SU-DHL-6 (cell line): ENCODE measurements around the gene ADCY2.

Experiments
- H2AFZ ChIP-seq: fragments of 200-600 bp; sonication (generic); 2 replicates; pipeline ENCODE4 v1.6.1; 2014; ENCODE audit warnings: low read depth, mild to moderate bottlenecking, moderate library complexity, mixed read lengths, antibody characterized with exemption, low read length; ENCODE audit not compliant: severe bottlenecking
- H3F3A ChIP-seq: fragments of 200-600 bp; shearing (Covaris generic); 2 replicates; pipeline ENCODE4 v1.6.0; 2016; ENCODE audit warnings: antibody characterized with exemption, mild to moderate bottlenecking; ENCODE audit not compliant: insufficient read depth
- H3K27ac ChIP-seq: fragments of 200-600 bp; sonication (generic); 2 replicates; pipeline ENCODE4 v1.5.1; 2016; ENCODE audit warnings: low read depth, mild to moderate bottlenecking, low read length, moderate library complexity, mixed read lengths
- H3K27me3 ChIP-seq: fragments of 200-600 bp; sonication (generic), shearing (Covaris generic); 2 replicates; pipeline ENCODE4 v1.6.0; 2014; ENCODE audit warnings: mild to moderate bottlenecking, low read length
- H3K36me3 ChIP-seq: fragments of 200-600 bp; sonication (generic); 2 replicates; pipeline ENCODE4 v1.6.1; 2014; ENCODE audit warnings: mild to moderate bottlenecking, low read length, mixed read lengths
- H3K4me2 ChIP-seq: fragments of 300-600, 200-600 bp; shearing (Covaris generic), sonication (generic); 2 replicates; pipeline ENCODE4 v1.6.0; 2014; ENCODE audit warnings: low read length, low read depth, mild to moderate bottlenecking; ENCODE audit not compliant: poor library complexity, severe bottlenecking
- H3K4me3 ChIP-seq: fragments of 200-600 bp; sonication (generic); 2 replicates; pipeline ENCODE4 v1.5.1; 2014; ENCODE audit warnings: antibody characterized with exemption, low read length, mild to moderate bottlenecking, mixed read lengths; ENCODE audit not compliant: insufficient read depth, poor library complexity, severe bottlenecking
- H3K79me2 ChIP-seq: fragments of 200-600 bp; sonication (generic); 2 replicates; pipeline ENCODE4 v1.6.1; 2014; ENCODE audit warnings: mild to moderate bottlenecking, low read length, moderate library complexity; ENCODE audit not compliant: insufficient read depth
- H3K9ac ChIP-seq: fragments of 200-600 bp; sonication (generic); 2 replicates; pipeline ENCODE4 v1.7.0; 2014; ENCODE audit warnings: mild to moderate bottlenecking, low read length
- H3K9me2 ChIP-seq: fragments of 200-600 bp; sonication (generic); replicated peaks from 2 replicates; pipeline ENCODE4 v1.6.1; 2014; ENCODE audit warnings: low read length; ENCODE audit not compliant: insufficient read depth
- H3K9me3 ChIP-seq: fragments of 200-600 bp; sonication (generic); 2 replicates; pipeline ENCODE4 v1.6.1; 2014; ENCODE audit warnings: low read length, mixed read lengths; ENCODE audit not compliant: insufficient read depth
- H4K20me1 ChIP-seq: fragments of 200-600 bp; sonication (generic); 2 replicates; pipeline ENCODE4 v1.6.1; 2014; ENCODE audit warnings: low read depth, mild to moderate bottlenecking, antibody characterized with exemption, low read length, moderate library complexity, mixed read lengths
- CTCF ChIP-seq: fragments of 200-600 bp; sonication (generic); IDR thresholded peaks from one replicate; pipeline ENCODE4 v1.5.1; 2017; ENCODE audit warnings: antibody characterized with exemption, mild to moderate bottlenecking, low read length, moderate library complexity; ENCODE audit not compliant: insufficient read depth, poor library complexity, severe bottlenecking
- EZH2phosphoT487 ChIP-seq: fragments of 200-600 bp; sonication (generic), shearing (Covaris generic); conservative IDR thresholded peaks from 2 replicates; pipeline ENCODE4 v1.6.1; 2018; ENCODE audit warnings: mild to moderate bottlenecking, antibody characterized with exemption, low read length, moderate library complexity, mixed read lengths

ADCY2 gene

GRCh38 chr5:7467179-7467578, 71.2 kb downstream of the ADCY2 start:
- Histone ChIP-seq H3K27me3 (no peaks in the 10 kb centered on the region), H3F3A (no peaks in the 10 kb centered on the region), H3K79me2 (no peaks in the 10 kb centered on the region), H3K4me3 (no peak overlapping the region), H2AFZ (no peak overlapping the region), H3K9me3 (no peaks in the 10 kb centered on the region), H3K36me3 (no peaks in the 10 kb centered on the region), H3K27ac (no peak overlapping the region), H3K9me2 (no peaks in the 10 kb centered on the region), H3K4me2 (no peak overlapping the region), H3K9ac (no peak overlapping the region), H4K20me1 (no peaks in the 10 kb centered on the region)
- no peak for TF ChIP-seq EZH2phosphoT487
- no peak for TF ChIP-seq CTCF

GRCh38 chr5:7468742-7469141, 72.8 kb downstream of the ADCY2 start:
- Histone ChIP-seq H3K4me3 (no peak overlapping the region), H3K27me3 (no peaks in the 10 kb centered on the region), H3K9me2 (no peaks in the 10 kb centered on the region), H3K27ac (no peak overlapping the region), H3K9ac (no peak overlapping the region), H3K9me3 (no peaks in the 10 kb centered on the region), H4K20me1 (no peaks in the 10 kb centered on the region), H3K36me3 (no peaks in the 10 kb centered on the region), H2AFZ (no peak overlapping the region), H3F3A (no peaks in the 10 kb centered on the region), H3K79me2 (no peaks in the 10 kb centered on the region), H3K4me2 (no peak overlapping the region)
- no peak for TF ChIP-seq EZH2phosphoT487
- no peak for TF ChIP-seq CTCF

- no peaks in the 10 kb centered on the region for H3K9me3 ChIP-seq
- TF ChIP-seq CTCF = no peak
Measured at GRCh38 chr5:7471710-7472109, 75.8 kb downstream of the ADCY2 start.

GRCh38 chr5:7473115-7473514, 77.2 kb downstream of the ADCY2 start:
- Histone ChIP-seq H3K9ac (no peak overlapping the region), H3F3A (no peaks in the 10 kb centered on the region), H4K20me1 (no peaks in the 10 kb centered on the region), H3K27ac (no peak overlapping the region), H3K9me3 (no peaks in the 10 kb centered on the region), H3K4me2 (no peak overlapping the region), H3K4me3 (no peak overlapping the region), H2AFZ (no peak overlapping the region), H3K9me2 (no peaks in the 10 kb centered on the region), H3K27me3 (no peaks in the 10 kb centered on the region), H3K79me2 (no peaks in the 10 kb centered on the region), H3K36me3 (no peaks in the 10 kb centered on the region)
- TF ChIP-seq CTCF (no peak), EZH2phosphoT487 (no peak)

More at GRCh38 chr5:7471710-7472109, 75.8 kb downstream of the ADCY2 start:
- Histone ChIP-seq H3K27me3 (no peaks in the 10 kb centered on the region), H3K9ac (no peak overlapping the region), H3K79me2 (no peaks in the 10 kb centered on the region), H3K27ac (no peak overlapping the region), H3K36me3 (no peaks in the 10 kb centered on the region), H2AFZ (no peak overlapping the region), H3F3A (no peaks in the 10 kb centered on the region), H3K9me2 (no peaks in the 10 kb centered on the region), H3K4me2 (no peak overlapping the region), H3K4me3 (no peak overlapping the region), H4K20me1 (no peaks in the 10 kb centered on the region)
